ENCODE results near the gene KCNQ1OT1. TPM values are rescaled to one million over a fixed set of nuclear protein-coding genes. Genes with fewer than 3 reads are reported as not detected.

KCNQ1OT1 gene
- total and polyA plus RNA-seq, 3 experiments from 2014 or later: 0.08 to 0.20 (median 0.20) TPM

- H3K4me3 ChIP-seq (ENCODE audit: low read length): no peak overlapping the region
- POLR2A ChIA-PET: no interaction called here
- no peaks in the 10 kb centered on the region for H3K4me1 ChIP-seq (ENCODE audit: insufficient read depth, low read length)
- Mint-ChIP-seq H3K4me1 (no peaks in the 10 kb centered on the region), H3K27me3 (no peaks in the 10 kb centered on the region), H3K27ac (no peak overlapping the region), H3K36me3 (no peaks in the 10 kb centered on the region), H3K4me3 (no peak overlapping the region), H3K9me3 (no peaks in the 10 kb centered on the region)
- no peaks in the 10 kb centered on the region for H3K9me3 ChIP-seq (ENCODE audit: low read length)
- DNase-seq: peak in 1 of 5 donors; percentile 18
- no peak overlapping the region for H3K27ac ChIP-seq (ENCODE audit: low read depth, low read length)
- CTCF ChIA-PET: no interaction called here
- H3K27me3 ChIP-seq (ENCODE audit: insufficient read depth, low read length, poor library complexity, severe bottlenecking): no peaks in the 10 kb centered on the region
- H3K36me3 ChIP-seq (ENCODE audit: insufficient read depth, low read length): no peaks in the 10 kb centered on the region
Observed at GRCh38 chr11:2743427-2744110, 43.8 kb upstream of the KCNQ1OT1 start.

GRCh38 chr11:2742611-2743426, 43.0 kb upstream of the KCNQ1OT1 start:
- Histone ChIP-seq H3K9me3 (ENCODE audit: low read length) (no peaks in the 10 kb centered on the region), H3K36me3 (ENCODE audit: insufficient read depth, low read length) (no peaks in the 10 kb centered on the region), H3K4me1 (ENCODE audit: insufficient read depth, low read length) (no peaks in the 10 kb centered on the region), H3K27ac (ENCODE audit: low read depth, low read length) (no peak overlapping the region), H3K27me3 (ENCODE audit: insufficient read depth, low read length, poor library complexity, severe bottlenecking) (no peaks in the 10 kb centered on the region), H3K4me3 (ENCODE audit: low read length) (no peak overlapping the region)
- Mint-ChIP-seq H3K27ac (no peak overlapping the region), H3K9me3 (no peaks in the 10 kb centered on the region), H3K4me1 (no peaks in the 10 kb centered on the region), H3K36me3 (no peaks in the 10 kb centered on the region), H3K4me3 (no peak overlapping the region), H3K27me3 (no peaks in the 10 kb centered on the region)
- POLR2A ChIA-PET: no interaction called here
- peak in 1 of 5 donors; percentile 30 for DNase-seq
- CTCF ChIA-PET: no interaction called here

- CTCF ChIA-PET: no interaction called here
- no peaks in the 10 kb centered on the region for H3K4me1 Mint-ChIP-seq
Observed at GRCh38 chr11:2742201-2742600, 42.4 kb upstream of the KCNQ1OT1 start.

GRCh38 chr11:2741377-2742131, 41.8 kb upstream of the KCNQ1OT1 start:
- peak in 1 of 5 donors; percentile 23 for DNase-seq
- H3K27me3 Mint-ChIP-seq: no peaks in the 10 kb centered on the region
- Histone ChIP-seq H3K36me3 (ENCODE audit: insufficient read depth, low read length) (no peaks in the 10 kb centered on the region), H3K4me3 (ENCODE audit: low read length) (no peak overlapping the region), H3K9me3 (ENCODE audit: low read length) (no peaks in the 10 kb centered on the region), H3K27ac (ENCODE audit: low read depth, low read length) (peak overlapping the region; percentile 16), H3K4me1 (ENCODE audit: insufficient read depth, low read length) (no peaks in the 10 kb centered on the region), H3K27me3 (ENCODE audit: insufficient read depth, low read length, poor library complexity, severe bottlenecking) (no peaks in the 10 kb centered on the region)
- no peak overlapping the region for H3K4me3 Mint-ChIP-seq
- ChIA-PET POLR2A (no interaction called here), CTCF (no interaction called here)
- no peaks in the 10 kb centered on the region for H3K36me3 Mint-ChIP-seq
- H3K9me3 Mint-ChIP-seq: no peaks in the 10 kb centered on the region
- no peaks in the 10 kb centered on the region for H3K4me1 Mint-ChIP-seq
- no peak overlapping the region for H3K27ac Mint-ChIP-seq

More at GRCh38 chr11:2742201-2742600, 42.4 kb upstream of the KCNQ1OT1 start:
- Histone ChIP-seq H3K4me3 (ENCODE audit: low read length) (no peak overlapping the region), H3K36me3 (ENCODE audit: insufficient read depth, low read length) (no peaks in the 10 kb centered on the region), H3K4me1 (ENCODE audit: insufficient read depth, low read length) (no peaks in the 10 kb centered on the region), H3K27me3 (ENCODE audit: insufficient read depth, low read length, poor library complexity, severe bottlenecking) (no peaks in the 10 kb centered on the region), H3K9me3 (ENCODE audit: low read length) (no peaks in the 10 kb centered on the region), H3K27ac (ENCODE audit: low read depth, low read length) (peak overlapping the region; percentile 16)
- Mint-ChIP-seq H3K36me3 (no peaks in the 10 kb centered on the region), H3K9me3 (no peaks in the 10 kb centered on the region), H3K27ac (no peak overlapping the region), H3K27me3 (no peaks in the 10 kb centered on the region), H3K4me3 (no peak overlapping the region)
- DNase-seq: no peak
- POLR2A ChIA-PET: no interaction called here

- H3K36me3 Mint-ChIP-seq: no peaks in the 10 kb centered on the region
Observed at GRCh38 chr11:2741006-2741376, 41.2 kb upstream of the KCNQ1OT1 start.

GRCh38 chr11:2740275-2740940, 40.6 kb upstream of the KCNQ1OT1 start:
- Mint-ChIP-seq H3K27ac (no peak overlapping the region), H3K36me3 (no peaks in the 10 kb centered on the region), H3K4me1 (no peaks in the 10 kb centered on the region), H3K4me3 (no peak overlapping the region), H3K27me3 (no peaks in the 10 kb centered on the region), H3K9me3 (no peaks in the 10 kb centered on the region)
- Histone ChIP-seq H3K27ac (ENCODE audit: low read depth, low read length) (no peak overlapping the region), H3K9me3 (ENCODE audit: low read length) (no peaks in the 10 kb centered on the region), H3K27me3 (ENCODE audit: insufficient read depth, low read length, poor library complexity, severe bottlenecking) (no peaks in the 10 kb centered on the region), H3K4me1 (ENCODE audit: insufficient read depth, low read length) (no peaks in the 10 kb centered on the region), H3K4me3 (ENCODE audit: low read length) (no peak overlapping the region), H3K36me3 (ENCODE audit: insufficient read depth, low read length) (no peaks in the 10 kb centered on the region)
- POLR2A ChIA-PET: no interaction called here
- CTCF ChIA-PET: no interaction called here
- DNase-seq: peak in 1 of 5 donors; percentile 35

More at GRCh38 chr11:2741006-2741376, 41.2 kb upstream of the KCNQ1OT1 start:
- no peaks in the 10 kb centered on the region for H3K9me3 ChIP-seq (ENCODE audit: low read length)
- no peaks in the 10 kb centered on the region for H3K9me3 Mint-ChIP-seq
- no peaks in the 10 kb centered on the region for H3K27me3 ChIP-seq (ENCODE audit: insufficient read depth, low read length, poor library complexity, severe bottlenecking)
- H3K4me3 ChIP-seq (ENCODE audit: low read length): no peak overlapping the region
- H3K27ac ChIP-seq (ENCODE audit: low read depth, low read length): no peak overlapping the region
- H3K4me1 Mint-ChIP-seq: no peaks in the 10 kb centered on the region
- H3K27me3 Mint-ChIP-seq: no peaks in the 10 kb centered on the region
- no peak overlapping the region for H3K27ac Mint-ChIP-seq
- DNase-seq: peak in 1 of 5 donors; percentile 24
- no peaks in the 10 kb centered on the region for H3K4me1 ChIP-seq (ENCODE audit: insufficient read depth, low read length)
- no peaks in the 10 kb centered on the region for H3K36me3 ChIP-seq (ENCODE audit: insufficient read depth, low read length)
- H3K4me3 Mint-ChIP-seq: no peak overlapping the region
- ChIA-PET CTCF (no interaction called here), POLR2A (no interaction called here)

GRCh38 chr11:2739531-2740274, 39.9 kb upstream of the KCNQ1OT1 start:
- Histone ChIP-seq H3K36me3 (ENCODE audit: insufficient read depth, low read length) (no peaks in the 10 kb centered on the region), H3K9me3 (ENCODE audit: low read length) (no peaks in the 10 kb centered on the region), H3K27ac (ENCODE audit: low read depth, low read length) (no peak overlapping the region), H3K4me1 (ENCODE audit: insufficient read depth, low read length) (no peaks in the 10 kb centered on the region), H3K4me3 (ENCODE audit: low read length) (no peak overlapping the region), H3K27me3 (ENCODE audit: insufficient read depth, low read length, poor library complexity, severe bottlenecking) (no peaks in the 10 kb centered on the region)
- Mint-ChIP-seq H3K36me3 (no peaks in the 10 kb centered on the region), H3K9me3 (no peaks in the 10 kb centered on the region), H3K27me3 (no peaks in the 10 kb centered on the region), H3K4me1 (no peaks in the 10 kb centered on the region), H3K27ac (no peak overlapping the region), H3K4me3 (no peak overlapping the region)
- POLR2A ChIA-PET: no interaction called here
- CTCF ChIA-PET: no interaction called here
- no peak for DNase-seq

Data from CD8-positive, alpha-beta memory T cell (primary cell).